PC-3 (cell line): ENCODE measurements around the gene TMEM131. TPM values are rescaled to one million over a fixed set of nuclear protein-coding genes. Genes with fewer than 3 reads are reported as not detected.

ENCODE experiments used
- ATAC-seq: fragments of 200-7000 bp; cut with Tn5 transposase; 2 replicates; pipeline ENCODE4 v1.9.1; 2020; ENCODE audit warnings: mild to moderate bottlenecking, moderate library complexity
- BruUV-seq: library from RNA; stranded (reverse); fragments of 400-500 nt; replicated peaks from 2 replicates; lab custom pipeline; 2021; lab: Mats Ljungman, UMichigan
- CTCF ChIA-PET: fragments of 300-600 bp; sonication (Branson Sonifier 250); formaldehyde crosslinking; loops from one replicate; lab custom pipeline; 2022; ENCODE audit warnings: antibody characterized with exemption; lab: Charles Lee
- POLR2A ChIA-PET: fragments of 300-600 bp; sonication (Branson Sonifier 250); formaldehyde crosslinking; loops from one replicate; lab custom pipeline; 2022; ENCODE audit warnings: antibody characterized with exemption; ENCODE audit not compliant: unreplicated experiment; lab: Charles Lee
- DNase-seq: peaks from one replicate; pipeline ENCODE4 v3.0.0-alpha.2; 2015
- H2AFZ ChIP-seq: fragments of 300-600 bp; sonication (generic); 2 replicates; pipeline ENCODE4 v1.6.0; 2016; ENCODE audit warnings: antibody characterized with exemption, low read length
- H3F3A ChIP-seq: fragments of 300-600 bp; sonication (generic); one replicate; pipeline ENCODE4 v1.6.0; 2017; ENCODE audit warnings: antibody characterized with exemption, low read length, control low read depth, mild to moderate bottlenecking; ENCODE audit not compliant: unreplicated experiment
- H3K27ac ChIP-seq: fragments of 300-600 bp; sonication (generic); 2 replicates; pipeline ENCODE4 v1.5.1; 2016; ENCODE audit warnings: mild to moderate bottlenecking, low read length
- H3K27me3 ChIP-seq: fragments of 300-600 bp; sonication (generic); 2 replicates; pipeline ENCODE4 v1.6.1; 2016; ENCODE audit warnings: low read length, mixed read lengths
- H3K36me3 ChIP-seq: fragments of 300-600 bp; sonication (generic); 2 replicates; pipeline ENCODE4 v1.6.1; 2016; ENCODE audit warnings: low read depth, mixed run types, low read length, mixed read lengths
- H3K4me1 ChIP-seq: fragments of 300-600 bp; sonication (generic); 2 replicates; pipeline ENCODE4 v1.5.1; 2016; ENCODE audit warnings: low read length; ENCODE audit not compliant: insufficient read depth
- H3K4me2 ChIP-seq: fragments of 300-600 bp; sonication (generic); 2 replicates; pipeline ENCODE4 v1.6.0; 2016; ENCODE audit warnings: low read length
- H3K4me3 ChIP-seq: fragments of 300-600 bp; sonication (generic); 2 replicates; pipeline ENCODE4 v1.5.1; 2016; ENCODE audit warnings: mild to moderate bottlenecking, low read length, mixed read lengths
- H3K79me2 ChIP-seq: fragments of 300-600 bp; sonication (generic); 2 replicates; pipeline ENCODE4 v1.6.1; 2017; ENCODE audit warnings: low read length, mixed read lengths
- H3K9ac ChIP-seq: fragments of 300-600 bp; sonication (generic); 2 replicates; pipeline ENCODE4 v1.6.0; 2016; ENCODE audit warnings: mild to moderate bottlenecking, low read length
- H3K9me2 ChIP-seq: fragments of 300-600 bp; sonication (generic); replicated peaks from 2 replicates; pipeline ENCODE4 v1.6.1; 2016; ENCODE audit warnings: mixed run types, low read length, mixed read lengths
- H3K9me3 ChIP-seq: fragments of 300-600 bp; sonication (generic); 2 replicates; pipeline ENCODE4 v1.6.1; 2016; ENCODE audit warnings: low read length, mixed read lengths
- H4K20me1 ChIP-seq: fragments of 300-600 bp; sonication (generic); 2 replicates; pipeline ENCODE4 v1.6.1; 2016; ENCODE audit warnings: low read length, mixed read lengths
- CTCF ChIP-seq: fragments of 300-600 bp; sonication (generic); conservative IDR thresholded peaks from 2 replicates; pipeline ENCODE4 v1.5.1; 2017; ENCODE audit warnings: antibody characterized with exemption, low read depth, mild to moderate bottlenecking, low read length
- EZH2 ChIP-seq: fragments of 300-600 bp; sonication (generic); IDR thresholded peaks from one replicate; pipeline ENCODE4 v1.6.1; 2017; ENCODE audit warnings: antibody characterized with exemption, mild to moderate bottlenecking, low read length; ENCODE audit not compliant: unreplicated experiment
- EZH2phosphoT487 ChIP-seq: fragments of 300-600 bp; sonication (generic); IDR thresholded peaks from 2 replicates; pipeline ENCODE4 v1.6.1; 2018; ENCODE audit warnings: mild to moderate bottlenecking, antibody characterized with exemption, low read length, borderline replicate concordance
- intact Hi-C: fragments of 100-400 bp; cut with micrococcal nuclease; formaldehyde crosslinking; loops from 2 replicates; pipeline ENCODE4 v1.9.0; 2023
- total RNA-seq: library from RNA; depleted of rRNA; stranded (reverse); fragments of >200 nt; gene quantifications from 2 replicates; pipeline ENCODE4 v1.2.3, GENCODE V29; 2014

TMEM131 gene
- total RNA-seq, 1 experiment from 2014 or later: 21.1 TPM

GRCh38 chr2:97714950-97715652 is 280.6 kb downstream of the TMEM131 start:
- Histone ChIP-seq H3K9ac (no peak overlapping the region), H3K27me3 (no peaks in the 10 kb centered on the region), H3K36me3 (no peaks in the 10 kb centered on the region), H3K4me2 (no peak overlapping the region), H3K79me2 (no peaks in the 10 kb centered on the region), H3F3A (no peaks in the 10 kb centered on the region), H3K4me1 (no peaks in the 10 kb centered on the region), H3K27ac (no peak overlapping the region), H3K4me3 (no peak overlapping the region), H3K9me3 (no peaks in the 10 kb centered on the region), H2AFZ (no peak overlapping the region), H4K20me1 (no peaks in the 10 kb centered on the region), H3K9me2 (no peaks in the 10 kb centered on the region)
- DNase-seq (no peak), ATAC-seq (no peak)
- intact Hi-C loops: no loop called here
- TF ChIP-seq CTCF: no peak
- TF ChIP-seq EZH2: no peak
- no peak for TF ChIP-seq EZH2phosphoT487
- POLR2A ChIA-PET: no interaction called here
- BruUV-seq: no TSS peak
- CTCF ChIA-PET: no interaction called here

GRCh38 chr2:97714084-97714949 is 281.4 kb downstream of the TMEM131 start:
- Histone ChIP-seq H3K9me3 (no peaks in the 10 kb centered on the region), H3K4me2 (no peak overlapping the region), H3K27me3 (no peaks in the 10 kb centered on the region), H2AFZ (no peak overlapping the region), H3F3A (no peaks in the 10 kb centered on the region), H4K20me1 (no peaks in the 10 kb centered on the region), H3K4me1 (no peaks in the 10 kb centered on the region), H3K79me2 (no peaks in the 10 kb centered on the region), H3K27ac (no peak overlapping the region), H3K36me3 (no peaks in the 10 kb centered on the region), H3K9ac (no peak overlapping the region), H3K9me2 (no peaks in the 10 kb centered on the region), H3K4me3 (no peak overlapping the region)
- ChIA-PET POLR2A (no interaction called here), CTCF (no interaction called here)
- intact Hi-C loops: no loop called here
- TF ChIP-seq EZH2phosphoT487: no peak
- TF ChIP-seq EZH2: no peak
- no peak for TF ChIP-seq CTCF
- ATAC-seq (no peak), DNase-seq (peak; percentile 15)
- no TSS peak for BruUV-seq
